DOHH2 (cell line): Measurements from ENCODE around the gene RUVBL2.

Experiments
- H3F3A ChIP-seq: fragments of 200-600 bp; sonication (generic), shearing (Covaris generic); 2 replicates; pipeline ENCODE4 v1.6.0; 2016; ENCODE audit warnings: antibody characterized with exemption, mild to moderate bottlenecking; ENCODE audit not compliant: control insufficient read depth, insufficient read depth
- H3K27ac ChIP-seq: fragments of 200-600 bp; sonication (generic); 2 replicates; pipeline ENCODE4 v1.5.1; 2014; ENCODE audit warnings: low read depth, mild to moderate bottlenecking, low read length, moderate library complexity
- H3K27me3 ChIP-seq: fragments of 200-600 bp; sonication (generic); 2 replicates; pipeline ENCODE4 v1.6.1; 2014; ENCODE audit warnings: mild to moderate bottlenecking, low read length, mixed read lengths; ENCODE audit not compliant: control insufficient read depth
- H3K36me3 ChIP-seq: fragments of 200-600 bp; sonication (generic); 2 replicates; pipeline ENCODE4 v1.6.1; 2014; ENCODE audit warnings: mild to moderate bottlenecking, low read length, moderate library complexity, mixed read lengths; ENCODE audit not compliant: control insufficient read depth
- H3K4me1 ChIP-seq: fragments of 200-600 bp; sonication (generic); 2 replicates; pipeline ENCODE4 v1.6.1; 2014; ENCODE audit warnings: mild to moderate bottlenecking, low read length, mixed read lengths; ENCODE audit not compliant: control insufficient read depth
- H3K4me2 ChIP-seq: fragments of 200-600 bp; sonication (generic); 2 replicates; pipeline ENCODE4 v1.6.0; 2014; ENCODE audit warnings: mild to moderate bottlenecking, low read length, moderate library complexity
- H3K4me3 ChIP-seq: fragments of 200-600 bp; sonication (generic); 2 replicates; pipeline ENCODE4 v1.5.1; 2014; ENCODE audit warnings: mild to moderate bottlenecking, low read length, mixed read lengths
- H3K79me2 ChIP-seq: fragments of 200-600 bp; sonication (generic); 2 replicates; pipeline ENCODE4 v1.6.1; 2014; ENCODE audit warnings: mild to moderate bottlenecking, low read length, mixed read lengths; ENCODE audit not compliant: control insufficient read depth
- H3K9me2 ChIP-seq: fragments of 200-600 bp; sonication (generic); replicated peaks from 2 replicates; pipeline ENCODE4 v1.6.1; 2014; ENCODE audit warnings: mild to moderate bottlenecking, low read length, mixed read lengths; ENCODE audit not compliant: control insufficient read depth
- H3K9me3 ChIP-seq: fragments of 200-600 bp; sonication (generic); 2 replicates; pipeline ENCODE4 v1.6.1; 2014; ENCODE audit warnings: antibody characterized with exemption, low read length, mixed read lengths; ENCODE audit not compliant: control insufficient read depth, insufficient read depth
- H4K20me1 ChIP-seq: fragments of 200-600 bp; sonication (generic); 2 replicates; pipeline ENCODE4 v1.6.0; 2014; ENCODE audit warnings: low read depth, mild to moderate bottlenecking, antibody characterized with exemption, low read length, moderate library complexity; ENCODE audit not compliant: control insufficient read depth, insufficient read depth
- EZH2phosphoT487 ChIP-seq: fragments of 200-600 bp; sonication (generic); IDR thresholded peaks from 2 replicates; pipeline ENCODE4 v1.6.1; 2017; ENCODE audit warnings: borderline replicate concordance, mild to moderate bottlenecking, antibody characterized with exemption, low read length, moderate library complexity, mixed read lengths
- TF ChIP-seq, protein P1 (sequence below): fragments of 200-600 bp; sonication (generic); IDR thresholded peaks from one replicate; pipeline ENCODE4 v1.5.1; 2014; ENCODE audit warnings: antibody characterized with exemption, mild to moderate bottlenecking, low read depth, low read length; ENCODE audit not compliant: poor library complexity, severe bottlenecking

Gene RUVBL2

GRCh38 chr19:48946463-48947257, 47.0 kb upstream of the RUVBL2 start:
- H3K27ac ChIP-seq = no peak overlapping the region
- TF ChIP-seq, protein P1, sequence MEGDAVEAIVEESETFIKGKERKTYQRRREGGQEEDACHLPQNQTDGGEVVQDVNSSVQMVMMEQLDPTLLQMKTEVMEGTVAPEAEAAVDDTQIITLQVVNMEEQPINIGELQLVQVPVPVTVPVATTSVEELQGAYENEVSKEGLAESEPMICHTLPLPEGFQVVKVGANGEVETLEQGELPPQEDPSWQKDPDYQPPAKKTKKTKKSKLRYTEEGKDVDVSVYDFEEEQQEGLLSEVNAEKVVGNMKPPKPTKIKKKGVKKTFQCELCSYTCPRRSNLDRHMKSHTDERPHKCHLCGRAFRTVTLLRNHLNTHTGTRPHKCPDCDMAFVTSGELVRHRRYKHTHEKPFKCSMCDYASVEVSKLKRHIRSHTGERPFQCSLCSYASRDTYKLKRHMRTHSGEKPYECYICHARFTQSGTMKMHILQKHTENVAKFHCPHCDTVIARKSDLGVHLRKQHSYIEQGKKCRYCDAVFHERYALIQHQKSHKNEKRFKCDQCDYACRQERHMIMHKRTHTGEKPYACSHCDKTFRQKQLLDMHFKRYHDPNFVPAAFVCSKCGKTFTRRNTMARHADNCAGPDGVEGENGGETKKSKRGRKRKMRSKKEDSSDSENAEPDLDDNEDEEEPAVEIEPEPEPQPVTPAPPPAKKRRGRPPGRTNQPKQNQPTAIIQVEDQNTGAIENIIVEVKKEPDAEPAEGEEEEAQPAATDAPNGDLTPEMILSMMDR = no peak
- no peak for TF ChIP-seq EZH2phosphoT487
- H3K36me3 ChIP-seq = no peaks in the 10 kb centered on the region
- no peaks in the 10 kb centered on the region for H3K9me2 ChIP-seq
- H3K79me2 ChIP-seq = no peaks in the 10 kb centered on the region
- no peaks in the 10 kb centered on the region for H3F3A ChIP-seq
- H3K9me3 ChIP-seq = peaks cover 14% of the 10 kb centered on the region
- H3K4me1 ChIP-seq = peaks cover 20% of the 10 kb centered on the region
- H3K4me2 ChIP-seq = no peak overlapping the region
- no peak overlapping the region for H3K4me3 ChIP-seq
- H4K20me1 ChIP-seq = no peaks in the 10 kb centered on the region
- no peaks in the 10 kb centered on the region for H3K27me3 ChIP-seq

GRCh38 chr19:48947258-48947542, 46.5 kb upstream of the RUVBL2 start:
- Histone ChIP-seq H3K27me3 (no peaks in the 10 kb centered on the region), H4K20me1 (no peaks in the 10 kb centered on the region), H3K36me3 (no peaks in the 10 kb centered on the region), H3K4me3 (no peak overlapping the region), H3K4me1 (peaks cover 26% of the 10 kb centered on the region), H3K9me3 (peaks cover 14% of the 10 kb centered on the region), H3K9me2 (no peaks in the 10 kb centered on the region), H3F3A (no peaks in the 10 kb centered on the region), H3K27ac (no peak overlapping the region), H3K4me2 (no peak overlapping the region), H3K79me2 (no peaks in the 10 kb centered on the region)
- TF ChIP-seq, protein P1 = no peak
- no peak for TF ChIP-seq EZH2phosphoT487

DNA sequence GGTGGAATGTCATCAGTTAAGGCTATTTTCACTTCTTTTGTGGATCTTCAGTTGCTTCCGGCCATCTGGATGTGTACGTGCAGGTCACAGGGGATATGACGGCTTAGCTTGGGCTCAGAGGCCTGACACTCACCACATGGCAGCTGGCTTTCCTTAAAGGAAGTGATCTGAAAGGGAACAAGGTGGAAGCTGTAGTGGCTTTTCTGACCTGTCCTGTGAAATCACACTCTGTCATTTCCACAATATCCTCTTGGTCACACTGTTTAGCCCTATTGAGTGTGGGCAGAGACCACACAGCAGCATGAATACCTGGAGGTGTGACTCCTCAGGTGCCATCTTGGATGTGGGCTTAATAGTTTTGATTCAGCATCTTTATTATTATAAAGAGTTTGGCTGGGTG, 43.5 kb upstream of the RUVBL2 start:
- Histone ChIP-seq H3K36me3 (peaks cover 4% of the 10 kb centered on the region; the same call in 1 of the 2 replicates), H4K20me1 (no peaks in the 10 kb centered on the region), H3K9me3 (peaks cover 14% of the 10 kb centered on the region), H3F3A (no peaks in the 10 kb centered on the region), H3K9me2 (no peaks in the 10 kb centered on the region), H3K4me3 (no peak overlapping the region), H3K79me2 (peaks cover 5% of the 10 kb centered on the region), H3K4me1 (peaks cover 45% of the 10 kb centered on the region), H3K27ac (no peak overlapping the region), H3K27me3 (no peaks in the 10 kb centered on the region), H3K4me2 (no peak overlapping the region)
- TF ChIP-seq, protein P1 = no peak
- no peak for TF ChIP-seq EZH2phosphoT487
